GM23248 (cell line): ENCODE data around the gene FADS6.

Experiments
- EZH2 ChIP-seq: fragments of 200-600 bp; sonication (generic); IDR thresholded peaks from 2 replicates; pipeline ENCODE4 v1.6.1; 2018; ENCODE audit warnings: antibody characterized with exemption, mild to moderate bottlenecking; ENCODE audit not compliant: insufficient read depth, poor library complexity, severe bottlenecking
- EZH2phosphoT487 ChIP-seq: fragments of 200-600 bp; sonication (generic); IDR thresholded peaks from 2 replicates; pipeline ENCODE4 v1.6.1; 2018; ENCODE audit warnings: antibody characterized with exemption, moderate library complexity, mild to moderate bottlenecking, low read depth; ENCODE audit not compliant: insufficient read depth

DNA sequence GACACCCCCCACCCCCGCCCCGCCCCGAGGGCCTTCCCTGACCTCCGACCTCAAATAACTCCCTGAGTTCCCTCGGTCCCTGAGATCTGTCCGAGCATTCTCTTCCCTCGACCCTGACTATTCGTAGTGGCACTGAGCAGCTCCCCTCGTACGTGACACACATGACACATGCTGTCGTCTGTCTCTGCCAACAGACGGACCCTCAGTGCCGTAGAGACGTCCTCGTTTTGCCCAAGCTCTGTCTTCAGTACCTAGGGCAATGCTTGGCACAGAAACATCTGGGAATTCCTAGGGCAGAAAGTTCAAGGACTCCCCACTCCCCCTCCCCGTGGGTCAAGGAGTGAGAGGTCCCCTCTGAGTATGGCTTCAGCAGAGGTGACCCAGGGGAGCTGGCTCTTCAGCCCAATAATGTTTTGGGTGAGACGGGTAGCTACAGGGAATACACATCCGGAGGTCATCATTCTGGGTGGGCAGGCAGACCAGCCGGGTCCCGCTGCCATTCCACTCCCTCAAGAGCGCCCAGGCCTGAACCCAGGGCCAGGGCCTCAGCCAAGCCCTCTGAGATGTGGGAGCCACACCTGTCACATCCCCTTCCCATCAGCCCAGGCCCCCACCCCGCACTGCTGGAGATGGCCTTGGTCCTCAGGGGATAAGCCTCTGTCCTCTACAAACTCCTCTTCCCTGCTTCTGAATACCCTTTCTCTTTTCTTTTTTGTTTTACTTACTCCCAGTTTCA is 671 bp upstream of the FADS6 start:
- TF ChIP-seq EZH2 (no peak), EZH2phosphoT487 (no peak)
